Subcutaneous adipose tissue (tissue), 4 donors: ENCODE results near the gene TAS2R38. TPM values are rescaled to one million over a fixed set of nuclear protein-coding genes. Genes with fewer than 3 reads are reported as not detected.

Experiments
- total RNA-seq, 4 donors: library from RNA; depleted of rRNA; stranded (reverse); fragments of >200 nt; gene quantifications; one replicate each; pipeline ENCODE4 v1.1.0, GENCODE V29; 2016
- TF ChIP-seq, protein P1 (sequence below): fragments of 450-650 bp; IDR thresholded peaks from one replicate; pipeline ENCODE4 v1.5.1; 2016; ENCODE audit warnings: low read depth, mild to moderate bottlenecking, control low read depth, antibody characterized with exemption, moderate library complexity

Gene TAS2R38
- total RNA-seq, 4 donors from 2014 or later: not detected

- TF ChIP-seq, protein P1, sequence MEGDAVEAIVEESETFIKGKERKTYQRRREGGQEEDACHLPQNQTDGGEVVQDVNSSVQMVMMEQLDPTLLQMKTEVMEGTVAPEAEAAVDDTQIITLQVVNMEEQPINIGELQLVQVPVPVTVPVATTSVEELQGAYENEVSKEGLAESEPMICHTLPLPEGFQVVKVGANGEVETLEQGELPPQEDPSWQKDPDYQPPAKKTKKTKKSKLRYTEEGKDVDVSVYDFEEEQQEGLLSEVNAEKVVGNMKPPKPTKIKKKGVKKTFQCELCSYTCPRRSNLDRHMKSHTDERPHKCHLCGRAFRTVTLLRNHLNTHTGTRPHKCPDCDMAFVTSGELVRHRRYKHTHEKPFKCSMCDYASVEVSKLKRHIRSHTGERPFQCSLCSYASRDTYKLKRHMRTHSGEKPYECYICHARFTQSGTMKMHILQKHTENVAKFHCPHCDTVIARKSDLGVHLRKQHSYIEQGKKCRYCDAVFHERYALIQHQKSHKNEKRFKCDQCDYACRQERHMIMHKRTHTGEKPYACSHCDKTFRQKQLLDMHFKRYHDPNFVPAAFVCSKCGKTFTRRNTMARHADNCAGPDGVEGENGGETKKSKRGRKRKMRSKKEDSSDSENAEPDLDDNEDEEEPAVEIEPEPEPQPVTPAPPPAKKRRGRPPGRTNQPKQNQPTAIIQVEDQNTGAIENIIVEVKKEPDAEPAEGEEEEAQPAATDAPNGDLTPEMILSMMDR: no peak
Measured at GRCh38 chr7:141991140-141991539, 17.6 kb upstream of the TAS2R38 start.

- TF ChIP-seq, protein P1: no peak
Measured at GRCh38 chr7:141990011-141990725, 16.6 kb upstream of the TAS2R38 start.

DNA sequence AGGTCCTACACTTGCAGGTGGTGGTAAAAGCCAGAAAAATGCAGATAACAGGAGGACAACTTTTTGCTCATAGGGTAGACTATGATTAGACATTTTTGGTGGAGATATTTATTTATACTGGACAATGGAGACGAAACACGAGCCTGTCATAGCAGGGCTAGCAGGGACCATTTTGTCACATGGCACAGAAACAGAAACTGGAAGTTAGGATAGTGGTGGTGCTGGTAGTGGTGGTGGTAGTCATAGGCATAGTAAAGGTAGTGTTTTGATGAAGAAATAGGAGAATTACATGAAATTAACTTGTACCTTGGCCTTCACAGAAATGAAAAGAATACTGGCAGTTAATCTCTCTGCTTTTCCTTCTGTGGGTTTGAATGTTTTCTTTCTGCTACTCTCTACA lies 13.3 kb upstream of the TAS2R38 start:
- TF ChIP-seq, protein P1: no peak

DNA sequence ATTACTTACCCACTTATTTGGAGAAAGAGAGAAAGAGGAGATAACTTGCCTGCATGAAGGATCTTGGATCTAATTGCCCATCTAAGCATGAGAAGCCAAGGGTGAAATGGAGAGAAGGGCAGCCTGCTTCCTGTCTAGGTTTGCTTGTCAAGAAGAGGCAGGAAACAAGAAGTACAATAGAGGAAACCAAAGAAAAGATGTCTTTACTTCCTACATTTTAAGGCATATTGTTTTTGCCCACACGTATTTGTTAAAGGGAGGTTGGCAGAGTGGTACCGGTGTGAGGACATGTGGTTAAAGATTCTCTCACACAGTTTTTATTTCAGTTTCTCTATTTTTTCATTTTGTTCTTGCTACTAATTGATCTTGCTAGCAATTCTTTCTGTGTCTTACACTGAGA lies 6.0 kb upstream of the TAS2R38 start:
- TF ChIP-seq, protein P1: no peak

GRCh38 chr7:141978351-141978750 lies 4.8 kb upstream of the TAS2R38 start:
- TF ChIP-seq, protein P1: no peak

DNA sequence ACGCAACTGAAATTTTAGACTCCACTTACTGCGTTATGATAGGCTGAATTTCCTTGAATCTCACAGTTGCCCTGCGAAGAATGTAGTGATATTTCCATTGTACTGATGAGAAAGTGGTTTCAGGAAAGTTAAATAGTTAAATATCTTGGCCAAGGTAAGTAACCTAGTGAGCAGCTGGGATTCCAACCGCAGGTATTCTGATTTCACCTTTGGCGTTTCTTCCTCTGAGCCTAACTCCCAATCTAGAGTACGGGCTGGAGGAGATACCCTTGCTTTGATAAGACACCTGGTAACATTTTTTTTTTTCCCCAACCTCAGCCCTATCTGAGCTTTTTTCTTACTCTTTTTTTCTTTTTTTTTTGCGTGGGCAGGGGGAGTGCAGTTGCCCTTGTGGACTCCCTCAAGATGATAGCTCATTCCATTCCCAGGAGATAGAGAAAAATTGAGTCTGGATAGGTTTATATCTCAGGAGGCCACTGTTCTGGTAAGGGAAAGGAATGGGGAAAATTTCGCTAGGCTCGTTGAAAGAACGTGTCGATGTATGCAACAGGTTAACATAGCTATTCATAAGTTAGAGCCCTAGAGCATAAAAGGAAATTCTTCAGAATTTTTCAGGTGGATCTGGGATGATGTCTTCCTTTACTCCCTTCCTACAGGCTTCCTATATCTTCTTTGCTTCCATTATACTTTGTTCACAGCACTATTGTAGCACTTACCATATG lies 3.1 kb upstream of the TAS2R38 start:
- TF ChIP-seq, protein P1: no peak

GRCh38 chr7:141975806-141976523 lies 2.4 kb upstream of the TAS2R38 start:
- TF ChIP-seq, protein P1: no peak
